Measurements from ENCODE around the gene KCNJ11. TPM values are rescaled to one million over a fixed set of nuclear protein-coding genes. Genes with fewer than 3 reads are reported as not detected.

Gene KCNJ11
- total and polyA plus RNA-seq, 10 donors: 0.13 to 3.8 (median 1.5) TPM; not detected in 1

- intact Hi-C loops (cut with DNase I; ENCODE audit: low total_unique reads): no loop called here
- Histone ChIP-seq H3K27me3 (replicated peaks in 1 of 7) (peaks cover 0 to 29% (median 0%) of the 10 kb centered on the region in 7 donors), H3K36me3 (no peaks in the 10 kb centered on the region), H3K4me3 (no peak overlapping the region), H3K27ac (no peak overlapping the region), H3K9me3 (no peaks in the 10 kb centered on the region), H3K4me1 (peaks cover 0 to 8% (median 0%) of the 10 kb centered on the region in 6 donors)
- peak; percentile 44 for DNase-seq
- WGBS, 5 donors: 56 to 83% (median 80%) methylated on average over 4 to 9 of the region's 9 CpGs
- no peak for TF ChIP-seq CTCF (IDR thresholded peaks at IDR 0.05 in 8 of 11, conservative IDR thresholded peaks at IDR 0.05 in 3 of 11)
- TF ChIP-seq POLR2AphosphoS5 (IDR thresholded peaks at IDR 0.05): no peak
- TF ChIP-seq POLR2A (IDR thresholded peaks at IDR 0.05): no peak
Measured at GRCh38 chr11:17412488-17413180, 24.2 kb upstream of the KCNJ11 start.

GRCh38 chr11:17411418-17411817 is 23.0 kb upstream of the KCNJ11 start:
- no peaks in the 10 kb centered on the region for H3K9me3 ChIP-seq
- TF ChIP-seq CTCF (IDR thresholded peaks at IDR 0.05 in 8 of 11, conservative IDR thresholded peaks at IDR 0.05 in 3 of 11) (no peak), POLR2A (IDR thresholded peaks at IDR 0.05) (no peak), POLR2AphosphoS5 (IDR thresholded peaks at IDR 0.05) (no peak)
- DNase-seq: peak; percentile 20
- peaks cover 0 to 25% (median 0%) of the 10 kb centered on the region in 7 donors for H3K27me3 ChIP-seq (replicated peaks in 1 of 7)
- no peak overlapping the region for H3K27ac ChIP-seq
- 67 to 83% (median 77%) methylated on average over 6 of the region's 6 CpGs for whole genome bisulfite sequencing, 5 donors
- H3K36me3 ChIP-seq: no peaks in the 10 kb centered on the region
- intact Hi-C loops (cut with DNase I; ENCODE audit: low total_unique reads): no loop called here
- peaks cover 0 to 8% (median 0%) of the 10 kb centered on the region in 6 donors for H3K4me1 ChIP-seq
- no peak overlapping the region for H3K4me3 ChIP-seq

- Histone ChIP-seq H3K4me1 (peaks cover 0 to 13% (median 2%) of the 10 kb centered on the region in 6 donors), H3K27ac (no peak overlapping the region), H3K36me3 (no peaks in the 10 kb centered on the region), H3K27me3 (replicated peaks in 1 of 7) (peaks cover 0 to 25% (median 0%) of the 10 kb centered on the region in 7 donors), H3K9me3 (no peaks in the 10 kb centered on the region), H3K4me3 (no peak overlapping the region)
- intact Hi-C loops (cut with DNase I; ENCODE audit: low total_unique reads): no loop called here
- WGBS, 5 donors: 38 to 45% (median 43%) methylated on average over 11 of the region's 11 CpGs
- TF ChIP-seq POLR2AphosphoS5 (IDR thresholded peaks at IDR 0.05) (no peak), POLR2A (IDR thresholded peaks at IDR 0.05) (no peak), CTCF (IDR thresholded peaks at IDR 0.05 in 8 of 11, conservative IDR thresholded peaks at IDR 0.05 in 3 of 11) (no peak)
- DNase-seq: peak; percentile 45
Measured at GRCh38 chr11:17410606-17411379, 22.3 kb upstream of the KCNJ11 start.

- no peaks in the 10 kb centered on the region for H3K9me3 ChIP-seq
- TF ChIP-seq CTCF (IDR thresholded peaks at IDR 0.05 in 8 of 11, conservative IDR thresholded peaks at IDR 0.05 in 3 of 11) (no peak), POLR2AphosphoS5 (IDR thresholded peaks at IDR 0.05) (no peak), POLR2A (IDR thresholded peaks at IDR 0.05) (no peak)
- WGBS, 5 donors: 89 to 97% (median 93%) methylated on average over 5 to 7 of the region's 7 CpGs
- peak; percentile 43 for DNase-seq
- H3K27me3 ChIP-seq (replicated peaks in 1 of 7): peaks cover 0 to 5% (median 0%) of the 10 kb centered on the region in 7 donors
- peaks cover 0 to 23% (median 6%) of the 10 kb centered on the region in 6 donors for H3K4me1 ChIP-seq
- H3K36me3 ChIP-seq: no peaks in the 10 kb centered on the region
- intact Hi-C loops (cut with DNase I; ENCODE audit: low total_unique reads): no loop called here
- H3K4me3 ChIP-seq: no peak overlapping the region
- H3K27ac ChIP-seq: no peak overlapping the region
Measured at GRCh38 chr11:17408641-17409040, 20.2 kb upstream of the KCNJ11 start.
